GM13977 (cell line): ENCODE measurements around the gene MED19.

Experiments used
- DNase-seq: peaks from one replicate; pipeline ENCODE4 v3.0.0; 2012; ENCODE audit warnings: low spot score
- in situ Hi-C: fragments of 300-500 bp; cut with MboI; formaldehyde crosslinking; loops from one replicate; pipeline ENCODE4 v1.12.0; 2022; ENCODE audit warnings: low sequenced_read_pairs, low pct_unique_long_range_greater_than_20kb, mixed read lengths, inconsistent platforms; ENCODE audit not compliant: unreplicated experiment
- TF ChIP-seq, protein P1 (sequence below): IDR thresholded peaks from 2 replicates; pipeline ENCODE4 v1.5.1; 2012; ENCODE audit warnings: mild to moderate bottlenecking, control low read depth; ENCODE audit not compliant: insufficient read depth; ENCODE audit errors: extremely low read depth, missing control alignments

Gene MED19

DNA sequence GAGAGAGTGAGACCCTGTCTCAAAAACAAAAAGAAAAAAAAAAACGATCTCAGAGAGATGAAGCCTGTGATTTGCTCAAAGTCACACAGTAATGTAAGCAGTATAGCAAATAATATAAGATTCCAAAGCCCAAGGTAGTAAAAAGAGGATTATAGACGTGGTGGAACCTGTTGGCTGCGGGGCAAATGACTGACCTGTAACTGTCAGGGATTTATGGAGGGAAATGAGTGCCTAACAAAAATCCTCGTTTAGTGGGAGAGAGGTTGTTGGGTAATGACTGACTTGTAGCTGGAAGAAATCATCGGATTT is 55.2 kb downstream of the MED19 start:
- DNase-seq: no peak
- in situ Hi-C loops: no loop called here
- TF ChIP-seq, protein P1, sequence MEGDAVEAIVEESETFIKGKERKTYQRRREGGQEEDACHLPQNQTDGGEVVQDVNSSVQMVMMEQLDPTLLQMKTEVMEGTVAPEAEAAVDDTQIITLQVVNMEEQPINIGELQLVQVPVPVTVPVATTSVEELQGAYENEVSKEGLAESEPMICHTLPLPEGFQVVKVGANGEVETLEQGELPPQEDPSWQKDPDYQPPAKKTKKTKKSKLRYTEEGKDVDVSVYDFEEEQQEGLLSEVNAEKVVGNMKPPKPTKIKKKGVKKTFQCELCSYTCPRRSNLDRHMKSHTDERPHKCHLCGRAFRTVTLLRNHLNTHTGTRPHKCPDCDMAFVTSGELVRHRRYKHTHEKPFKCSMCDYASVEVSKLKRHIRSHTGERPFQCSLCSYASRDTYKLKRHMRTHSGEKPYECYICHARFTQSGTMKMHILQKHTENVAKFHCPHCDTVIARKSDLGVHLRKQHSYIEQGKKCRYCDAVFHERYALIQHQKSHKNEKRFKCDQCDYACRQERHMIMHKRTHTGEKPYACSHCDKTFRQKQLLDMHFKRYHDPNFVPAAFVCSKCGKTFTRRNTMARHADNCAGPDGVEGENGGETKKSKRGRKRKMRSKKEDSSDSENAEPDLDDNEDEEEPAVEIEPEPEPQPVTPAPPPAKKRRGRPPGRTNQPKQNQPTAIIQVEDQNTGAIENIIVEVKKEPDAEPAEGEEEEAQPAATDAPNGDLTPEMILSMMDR: no peak
